IPS-18a (cell line): ENCODE results near the gene YTHDF1.

Experiments
- H3K27ac ChIP-seq: one replicate; pipeline ENCODE4 v1.5.1; 2013; ENCODE audit warnings: low read length
- H3K27me3 ChIP-seq: one replicate; pipeline ENCODE4 v1.6.1; 2013; ENCODE audit warnings: mild to moderate bottlenecking, low read length; ENCODE audit not compliant: control insufficient read depth, insufficient read depth
- H3K36me3 ChIP-seq: one replicate; pipeline ENCODE4 v1.6.1; 2013; ENCODE audit warnings: low read depth, low read length; ENCODE audit not compliant: control insufficient read depth
- H3K4me1 ChIP-seq: one replicate; pipeline ENCODE4 v1.6.1; 2013; ENCODE audit warnings: low read depth, low read length; ENCODE audit not compliant: control insufficient read depth
- H3K4me3 ChIP-seq: one replicate; pipeline ENCODE4 v1.5.1; 2013; ENCODE audit warnings: low read length
- H3K9ac ChIP-seq: one replicate; pipeline ENCODE4 v1.6.1; 2013; ENCODE audit warnings: mild to moderate bottlenecking, low read length, moderate library complexity
- H3K9me3 ChIP-seq: one replicate; pipeline ENCODE4 v1.6.1; 2013; ENCODE audit warnings: low read depth, low read length; ENCODE audit not compliant: control insufficient read depth

The YTHDF1 gene

DNA sequence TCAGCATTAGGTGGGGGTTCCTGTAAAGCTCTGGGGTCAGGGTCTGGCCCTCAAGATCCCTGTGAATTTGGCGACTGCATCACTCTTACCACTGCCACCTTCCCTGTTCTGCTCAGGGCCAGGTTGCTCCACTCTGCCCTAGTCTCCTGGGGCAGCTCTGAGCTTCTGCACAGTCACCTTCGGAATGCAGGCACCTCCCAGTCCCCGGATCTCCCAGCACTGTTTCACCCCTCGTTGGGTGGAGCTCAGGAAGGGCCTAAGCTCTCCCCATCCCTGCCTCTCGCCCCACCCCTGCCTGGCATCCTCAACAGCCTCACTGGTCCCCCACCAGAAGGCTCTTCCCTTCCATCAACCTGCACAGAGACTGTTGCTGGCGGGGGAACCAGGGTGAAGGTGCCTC, 46.2 kb downstream of the YTHDF1 start:
- H3K27ac ChIP-seq, result no peak overlapping the region
- no peaks in the 10 kb centered on the region for H3K36me3 ChIP-seq
- H3K9ac ChIP-seq, result no peak overlapping the region
- H3K4me3 ChIP-seq, result no peak overlapping the region
- H3K9me3 ChIP-seq, result no peaks in the 10 kb centered on the region
- H3K4me1 ChIP-seq, result no peaks in the 10 kb centered on the region
- H3K27me3 ChIP-seq, result peaks cover 42% of the 10 kb centered on the region

DNA sequence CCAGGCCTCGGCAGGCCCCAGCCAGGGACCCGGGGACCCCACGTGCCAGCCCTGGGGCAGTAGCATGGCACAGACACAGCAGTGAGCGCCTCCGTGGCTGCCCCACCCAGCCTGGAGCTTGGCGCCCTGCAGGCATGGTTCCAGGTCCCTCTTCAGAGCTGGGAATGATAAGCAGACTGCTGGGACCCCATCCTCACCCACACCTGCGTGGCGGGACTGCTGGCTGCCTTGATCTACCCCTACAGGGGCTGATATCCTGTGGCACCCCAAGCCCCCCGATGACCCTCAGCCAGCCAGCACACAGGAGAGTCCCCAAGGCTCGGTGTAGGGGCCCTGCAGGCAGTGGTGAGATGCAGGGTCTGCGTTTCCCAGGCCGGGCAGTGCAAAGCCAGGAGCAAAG, 47.1 kb downstream of the YTHDF1 start:
- Histone ChIP-seq H3K9me3 (no peaks in the 10 kb centered on the region), H3K36me3 (no peaks in the 10 kb centered on the region), H3K4me1 (no peaks in the 10 kb centered on the region), H3K9ac (no peak overlapping the region), H3K27ac (no peak overlapping the region), H3K27me3 (peaks cover 34% of the 10 kb centered on the region), H3K4me3 (no peak overlapping the region)

DNA sequence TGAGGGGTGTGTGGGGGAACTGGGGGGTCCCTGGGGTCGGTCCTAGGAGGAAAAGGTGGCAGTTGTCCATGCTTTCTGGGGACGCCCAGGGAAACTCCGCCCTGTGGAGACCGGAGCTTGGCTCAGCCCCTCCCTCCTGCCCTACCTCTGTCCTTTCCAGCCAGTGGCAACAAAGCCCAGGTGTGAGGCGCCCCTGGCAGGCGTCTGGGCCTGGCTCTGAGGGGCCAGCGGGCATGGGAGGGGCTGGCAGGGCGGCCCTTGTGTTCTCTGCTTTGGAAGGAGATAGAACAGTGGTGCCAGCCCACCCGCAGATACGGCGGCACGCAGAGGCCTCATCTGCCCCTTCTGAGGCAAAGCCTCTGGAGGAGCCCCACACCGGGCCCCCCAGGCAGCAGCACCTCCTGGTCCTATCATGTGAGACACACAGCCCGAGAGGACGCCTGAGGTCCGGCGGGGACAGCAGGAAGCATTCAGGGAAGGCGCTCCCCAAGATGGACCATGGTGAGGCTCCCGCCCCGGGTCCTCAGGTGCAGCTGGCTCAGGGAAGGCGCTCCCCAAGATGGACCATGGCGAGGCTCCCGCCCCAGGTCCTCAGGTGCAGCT, 47.9 kb downstream of the YTHDF1 start:
- Histone ChIP-seq H3K9ac (no peak overlapping the region), H3K27ac (no peak overlapping the region), H3K36me3 (no peaks in the 10 kb centered on the region), H3K4me1 (no peaks in the 10 kb centered on the region), H3K4me3 (peak overlapping the region; percentile 14), H3K9me3 (no peaks in the 10 kb centered on the region), H3K27me3 (peaks cover 25% of the 10 kb centered on the region)

DNA sequence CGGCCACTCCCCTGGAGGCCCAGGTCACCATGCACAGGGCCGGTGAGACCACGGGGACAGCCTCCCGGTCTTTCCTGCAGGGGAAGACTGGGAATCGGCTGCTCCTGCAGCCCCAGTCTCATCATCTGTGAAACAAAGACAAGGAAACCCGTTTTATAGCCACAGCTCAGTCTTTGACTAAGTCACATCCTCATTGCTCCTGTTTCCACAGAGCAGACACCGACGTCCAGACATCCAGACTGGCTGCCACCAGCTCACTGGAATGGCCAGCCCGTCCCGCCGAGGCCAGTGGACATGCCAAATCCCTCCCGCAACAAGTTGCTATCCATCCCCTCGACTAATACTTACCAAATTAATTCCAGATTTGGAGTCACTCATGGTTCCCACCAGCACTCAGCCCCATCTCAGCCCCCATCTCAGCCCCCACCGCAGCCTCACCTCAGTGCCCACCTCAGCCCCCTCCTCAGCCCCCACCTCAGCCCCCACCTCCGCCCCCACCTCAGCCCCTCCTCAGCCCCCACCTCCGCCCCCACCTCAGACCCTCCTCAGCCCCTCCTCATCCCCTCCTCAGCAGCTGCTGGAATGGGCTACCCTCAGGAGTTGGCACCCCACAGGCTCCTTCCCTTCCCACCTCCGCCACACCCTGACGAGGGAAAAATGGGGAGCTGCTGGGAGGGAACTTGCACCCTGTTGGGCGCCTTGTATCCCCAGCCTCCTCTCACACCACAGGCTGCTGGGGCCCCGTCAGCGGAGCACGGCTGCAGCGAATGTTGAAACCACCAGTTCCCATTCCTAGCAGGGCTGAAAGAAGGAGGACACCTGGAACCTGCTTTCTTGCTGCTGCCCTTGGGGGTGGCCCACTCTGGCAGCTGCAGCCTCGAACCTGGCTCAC, 48.7 kb downstream of the YTHDF1 start:
- peak overlapping the region; percentile 14 for H3K4me3 ChIP-seq
- H3K36me3 ChIP-seq, result no peaks in the 10 kb centered on the region
- H3K9ac ChIP-seq, result no peak overlapping the region
- no peaks in the 10 kb centered on the region for H3K9me3 ChIP-seq
- H3K27ac ChIP-seq, result no peak overlapping the region
- peaks cover 20% of the 10 kb centered on the region for H3K27me3 ChIP-seq
- H3K4me1 ChIP-seq, result no peaks in the 10 kb centered on the region

GRCh38 chr20:63166193-63167020, 49.5 kb downstream of the YTHDF1 start:
- no peak overlapping the region for H3K9ac ChIP-seq
- no peak overlapping the region for H3K27ac ChIP-seq
- H3K4me1 ChIP-seq, result no peaks in the 10 kb centered on the region
- H3K9me3 ChIP-seq, result no peaks in the 10 kb centered on the region
- peaks cover 11% of the 10 kb centered on the region for H3K27me3 ChIP-seq
- H3K36me3 ChIP-seq, result no peaks in the 10 kb centered on the region
- no peak overlapping the region for H3K4me3 ChIP-seq

DNA sequence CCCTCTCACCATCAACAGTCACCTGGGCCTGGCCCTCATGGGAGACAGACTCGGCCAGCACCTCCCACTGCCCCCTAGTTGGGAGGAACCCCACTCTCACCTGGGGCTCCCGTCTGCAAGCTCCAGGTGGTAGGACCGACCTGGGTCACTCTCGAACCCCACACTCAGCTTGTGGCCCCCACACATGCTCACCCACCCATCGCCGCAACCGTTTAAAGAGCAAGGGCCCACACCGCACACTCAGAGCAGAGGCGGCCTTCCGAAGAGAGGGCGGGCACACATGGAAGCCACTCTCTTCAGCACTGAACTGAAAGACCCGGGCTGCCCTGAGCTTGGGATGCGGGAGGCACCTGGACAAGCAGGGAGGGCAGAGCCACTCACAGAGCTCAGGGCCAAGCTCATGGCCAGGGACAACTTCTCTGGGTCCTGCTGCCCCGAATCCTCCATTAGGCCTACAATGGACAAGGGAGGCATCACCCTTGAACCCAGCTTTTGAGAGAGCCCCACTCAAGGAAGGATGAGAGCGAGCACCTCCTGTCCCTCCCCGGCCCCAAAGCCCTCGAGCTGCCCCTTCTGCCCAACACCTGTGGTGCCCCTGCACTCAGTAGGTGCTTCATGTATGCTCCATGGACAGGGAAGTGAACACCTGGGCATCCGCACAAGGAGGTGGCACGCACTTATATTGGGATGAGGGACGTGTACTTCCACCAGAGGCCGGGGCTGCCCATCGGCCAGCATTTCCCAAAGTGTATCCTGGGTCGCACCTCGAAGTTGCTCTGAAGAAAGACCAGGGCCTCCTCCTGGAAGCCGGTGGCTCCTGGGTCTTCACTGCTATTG, 50.4 kb downstream of the YTHDF1 start:
- Histone ChIP-seq H3K4me1 (no peaks in the 10 kb centered on the region), H3K27me3 (peaks cover 3% of the 10 kb centered on the region), H3K36me3 (no peaks in the 10 kb centered on the region)

GRCh38 chr20:63164484-63165355, 51.2 kb downstream of the YTHDF1 start:
- Histone ChIP-seq H3K27me3 (no peaks in the 10 kb centered on the region), H3K4me1 (no peaks in the 10 kb centered on the region), H3K27ac (no peak overlapping the region), H3K9me3 (no peaks in the 10 kb centered on the region), H3K4me3 (no peak overlapping the region), H3K9ac (no peak overlapping the region), H3K36me3 (no peaks in the 10 kb centered on the region)

More for the DNA sequence above, 50.4 kb downstream of the YTHDF1 start:
- no peaks in the 10 kb centered on the region for H3K9me3 ChIP-seq
- no peak overlapping the region for H3K9ac ChIP-seq
- no peak overlapping the region for H3K4me3 ChIP-seq
- H3K27ac ChIP-seq, result no peak overlapping the region

DNA sequence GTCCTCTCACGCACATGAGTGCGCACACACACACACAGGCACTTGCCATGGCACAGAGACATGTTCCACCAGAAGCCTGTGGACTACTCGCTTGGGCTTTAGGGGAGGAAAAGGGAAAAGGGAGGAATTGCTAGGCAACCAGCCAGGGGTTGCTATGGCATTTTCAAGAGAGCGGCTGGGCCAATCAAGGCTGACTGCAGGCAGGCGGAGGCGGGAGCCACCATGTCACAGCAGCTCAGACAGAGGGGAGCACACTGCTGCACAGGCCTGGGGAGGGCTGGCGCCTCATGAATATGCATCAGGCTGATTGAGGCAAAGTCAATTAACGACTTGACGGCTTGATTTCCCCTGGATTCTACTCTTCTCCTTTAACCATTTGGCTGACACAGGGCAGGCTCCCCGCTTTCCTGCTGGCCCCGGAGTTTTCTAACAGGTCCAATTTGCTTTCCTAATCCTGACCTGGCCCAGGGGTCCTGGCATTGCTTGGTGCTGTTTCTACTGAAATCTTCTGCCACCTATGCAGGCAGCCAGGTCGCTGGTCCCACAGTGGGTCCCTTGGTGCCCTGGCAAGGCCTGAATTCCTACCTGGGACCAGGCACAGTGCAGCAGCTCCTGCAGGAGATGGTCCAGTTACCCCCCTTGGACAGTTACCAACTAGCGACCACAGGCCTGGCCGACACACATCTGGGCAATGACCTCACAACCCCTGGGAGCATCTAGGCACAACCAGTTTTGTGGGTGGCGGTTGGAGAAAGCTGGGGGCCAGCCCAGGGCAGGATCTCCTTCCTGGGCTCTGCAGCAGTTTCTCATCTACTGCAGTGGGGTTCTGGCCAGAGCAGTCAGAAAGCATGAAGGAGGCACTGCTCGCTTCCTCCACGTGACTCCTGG, 52.1 kb downstream of the YTHDF1 start:
- H3K27me3 ChIP-seq, result no peaks in the 10 kb centered on the region
- no peaks in the 10 kb centered on the region for H3K4me1 ChIP-seq
- H3K4me3 ChIP-seq, result no peak overlapping the region
- H3K9ac ChIP-seq, result no peak overlapping the region
- no peak overlapping the region for H3K27ac ChIP-seq
- no peaks in the 10 kb centered on the region for H3K9me3 ChIP-seq
- H3K36me3 ChIP-seq, result no peaks in the 10 kb centered on the region

GRCh38 chr20:63163171-63163570, 52.8 kb downstream of the YTHDF1 start:
- H3K4me3 ChIP-seq, result no peak overlapping the region
- no peak overlapping the region for H3K9ac ChIP-seq
- H3K9me3 ChIP-seq, result no peaks in the 10 kb centered on the region
- H3K27ac ChIP-seq, result no peak overlapping the region
- no peaks in the 10 kb centered on the region for H3K27me3 ChIP-seq
- no peaks in the 10 kb centered on the region for H3K4me1 ChIP-seq
- H3K36me3 ChIP-seq, result no peaks in the 10 kb centered on the region
